Measurements from ENCODE around the gene ABCA7. TPM values are rescaled to one million over a fixed set of nuclear protein-coding genes. Genes with fewer than 3 reads are reported as not detected.

Gene ABCA7
- total and polyA plus RNA-seq, 4 donors: 3.0 to 60.9 (median 4.8) TPM

DNA sequence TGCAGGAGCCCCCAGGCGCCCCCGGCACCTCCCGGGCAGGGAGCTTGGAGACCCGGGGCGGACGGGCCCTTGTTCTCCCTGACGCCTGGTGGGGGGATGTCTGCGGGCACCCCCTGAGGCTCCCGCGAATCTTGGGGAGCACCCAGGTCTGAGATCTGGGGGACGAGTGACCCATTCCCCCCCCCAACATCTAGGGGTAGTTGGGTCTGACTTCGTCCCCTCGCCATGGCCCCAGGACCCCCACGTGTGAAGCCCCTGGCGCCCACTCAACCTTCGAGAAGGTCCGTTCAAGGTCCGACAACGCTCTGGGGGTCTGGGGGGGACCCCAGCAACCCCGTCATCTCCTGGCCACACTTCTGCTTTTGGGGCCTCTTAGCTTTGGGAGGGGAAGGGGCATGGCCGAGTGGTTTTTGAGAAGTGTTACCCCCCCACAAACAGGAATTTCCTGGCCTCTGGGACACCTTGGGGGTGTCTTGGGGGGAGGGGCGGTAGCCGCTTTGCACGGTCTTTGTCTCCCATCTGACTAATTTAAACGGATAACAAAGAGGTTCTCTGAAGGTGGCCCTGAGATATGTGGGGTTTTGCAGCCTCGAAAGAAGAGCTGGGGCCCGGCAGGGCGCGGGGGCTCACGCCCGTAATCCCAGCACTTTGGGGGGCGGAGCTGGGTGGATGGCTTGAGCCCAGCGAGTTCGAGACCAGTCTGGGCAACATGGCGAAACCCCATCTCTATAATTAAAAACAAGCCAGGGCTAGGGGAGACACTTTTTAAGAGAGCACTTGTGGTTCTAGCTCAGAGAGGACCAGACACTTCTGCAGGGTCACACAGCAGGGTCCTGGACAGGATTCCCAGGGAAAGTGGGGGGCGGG lies 12.9 kb upstream of the ABCA7 start (continued):
- TF ChIP-seq, protein P1, sequence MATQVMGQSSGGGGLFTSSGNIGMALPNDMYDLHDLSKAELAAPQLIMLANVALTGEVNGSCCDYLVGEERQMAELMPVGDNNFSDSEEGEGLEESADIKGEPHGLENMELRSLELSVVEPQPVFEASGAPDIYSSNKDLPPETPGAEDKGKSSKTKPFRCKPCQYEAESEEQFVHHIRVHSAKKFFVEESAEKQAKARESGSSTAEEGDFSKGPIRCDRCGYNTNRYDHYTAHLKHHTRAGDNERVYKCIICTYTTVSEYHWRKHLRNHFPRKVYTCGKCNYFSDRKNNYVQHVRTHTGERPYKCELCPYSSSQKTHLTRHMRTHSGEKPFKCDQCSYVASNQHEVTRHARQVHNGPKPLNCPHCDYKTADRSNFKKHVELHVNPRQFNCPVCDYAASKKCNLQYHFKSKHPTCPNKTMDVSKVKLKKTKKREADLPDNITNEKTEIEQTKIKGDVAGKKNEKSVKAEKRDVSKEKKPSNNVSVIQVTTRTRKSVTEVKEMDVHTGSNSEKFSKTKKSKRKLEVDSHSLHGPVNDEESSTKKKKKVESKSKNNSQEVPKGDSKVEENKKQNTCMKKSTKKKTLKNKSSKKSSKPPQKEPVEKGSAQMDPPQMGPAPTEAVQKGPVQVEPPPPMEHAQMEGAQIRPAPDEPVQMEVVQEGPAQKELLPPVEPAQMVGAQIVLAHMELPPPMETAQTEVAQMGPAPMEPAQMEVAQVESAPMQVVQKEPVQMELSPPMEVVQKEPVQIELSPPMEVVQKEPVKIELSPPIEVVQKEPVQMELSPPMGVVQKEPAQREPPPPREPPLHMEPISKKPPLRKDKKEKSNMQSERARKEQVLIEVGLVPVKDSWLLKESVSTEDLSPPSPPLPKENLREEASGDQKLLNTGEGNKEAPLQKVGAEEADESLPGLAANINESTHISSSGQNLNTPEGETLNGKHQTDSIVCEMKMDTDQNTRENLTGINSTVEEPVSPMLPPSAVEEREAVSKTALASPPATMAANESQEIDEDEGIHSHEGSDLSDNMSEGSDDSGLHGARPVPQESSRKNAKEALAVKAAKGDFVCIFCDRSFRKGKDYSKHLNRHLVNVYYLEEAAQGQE (IDR thresholded peaks at IDR 0.05): no peak
- TF ChIP-seq NR2F2 (IDR thresholded peaks at IDR 0.05): no peak
- no peak for TF ChIP-seq RXRA (IDR thresholded peaks at IDR 0.05)
- TF ChIP-seq, protein P2, sequence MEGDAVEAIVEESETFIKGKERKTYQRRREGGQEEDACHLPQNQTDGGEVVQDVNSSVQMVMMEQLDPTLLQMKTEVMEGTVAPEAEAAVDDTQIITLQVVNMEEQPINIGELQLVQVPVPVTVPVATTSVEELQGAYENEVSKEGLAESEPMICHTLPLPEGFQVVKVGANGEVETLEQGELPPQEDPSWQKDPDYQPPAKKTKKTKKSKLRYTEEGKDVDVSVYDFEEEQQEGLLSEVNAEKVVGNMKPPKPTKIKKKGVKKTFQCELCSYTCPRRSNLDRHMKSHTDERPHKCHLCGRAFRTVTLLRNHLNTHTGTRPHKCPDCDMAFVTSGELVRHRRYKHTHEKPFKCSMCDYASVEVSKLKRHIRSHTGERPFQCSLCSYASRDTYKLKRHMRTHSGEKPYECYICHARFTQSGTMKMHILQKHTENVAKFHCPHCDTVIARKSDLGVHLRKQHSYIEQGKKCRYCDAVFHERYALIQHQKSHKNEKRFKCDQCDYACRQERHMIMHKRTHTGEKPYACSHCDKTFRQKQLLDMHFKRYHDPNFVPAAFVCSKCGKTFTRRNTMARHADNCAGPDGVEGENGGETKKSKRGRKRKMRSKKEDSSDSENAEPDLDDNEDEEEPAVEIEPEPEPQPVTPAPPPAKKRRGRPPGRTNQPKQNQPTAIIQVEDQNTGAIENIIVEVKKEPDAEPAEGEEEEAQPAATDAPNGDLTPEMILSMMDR (IDR thresholded peaks at IDR 0.05; ENCODE audit: low read depth, low read length, missing input control): no peak

DNA sequence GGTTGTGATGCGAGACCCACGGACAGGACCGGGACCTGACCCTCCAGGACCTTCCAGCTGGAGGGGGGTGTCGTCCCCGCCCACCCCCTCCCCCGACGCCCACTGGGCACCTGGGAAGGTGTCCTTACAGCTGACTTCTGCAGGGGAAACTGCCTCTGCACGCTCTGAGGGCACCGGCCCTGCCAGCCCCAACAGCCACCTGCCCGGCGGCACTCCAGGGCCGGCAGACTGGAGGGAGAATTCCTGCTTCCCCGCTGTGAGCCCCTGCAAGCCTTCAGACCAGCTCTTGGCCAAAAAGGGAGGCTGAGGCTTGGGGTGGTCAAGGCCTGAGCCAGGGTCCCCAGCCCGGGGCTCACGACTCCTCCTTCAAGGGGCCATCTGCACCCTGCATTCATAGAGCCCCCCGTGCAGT lies 12.3 kb upstream of the ABCA7 start:
- TF ChIP-seq TAF1 (conservative IDR thresholded peaks at IDR 0.05) (no peak), FOXA2 (IDR thresholded peaks at IDR 0.05) (no peak), RXRA (IDR thresholded peaks at IDR 0.05) (no peak), NR2F2 (IDR thresholded peaks at IDR 0.05) (no peak), HNF4A (conservative IDR thresholded peaks at IDR 0.05) (no peak), HNF4G (IDR thresholded peaks at IDR 0.05) (no peak), EGR1 (IDR thresholded peaks at IDR 0.05; ENCODE audit: low read depth in 2 of 2) (no peak), RAD21 (IDR thresholded peaks at IDR 0.05) (no peak), SP1 (IDR thresholded peaks at IDR 0.05) (no peak), JUND (IDR thresholded peaks at IDR 0.05) (no peak), YY1 (IDR thresholded peaks at IDR 0.05) (no peak), FOXA1 (IDR thresholded peaks at IDR 0.05) (no peak), GABPA (IDR thresholded peaks at IDR 0.05 in 1 of 2, conservative IDR thresholded peaks at IDR 0.05 in 1 of 2) (no peak)
- TF ChIP-seq, protein P3, sequence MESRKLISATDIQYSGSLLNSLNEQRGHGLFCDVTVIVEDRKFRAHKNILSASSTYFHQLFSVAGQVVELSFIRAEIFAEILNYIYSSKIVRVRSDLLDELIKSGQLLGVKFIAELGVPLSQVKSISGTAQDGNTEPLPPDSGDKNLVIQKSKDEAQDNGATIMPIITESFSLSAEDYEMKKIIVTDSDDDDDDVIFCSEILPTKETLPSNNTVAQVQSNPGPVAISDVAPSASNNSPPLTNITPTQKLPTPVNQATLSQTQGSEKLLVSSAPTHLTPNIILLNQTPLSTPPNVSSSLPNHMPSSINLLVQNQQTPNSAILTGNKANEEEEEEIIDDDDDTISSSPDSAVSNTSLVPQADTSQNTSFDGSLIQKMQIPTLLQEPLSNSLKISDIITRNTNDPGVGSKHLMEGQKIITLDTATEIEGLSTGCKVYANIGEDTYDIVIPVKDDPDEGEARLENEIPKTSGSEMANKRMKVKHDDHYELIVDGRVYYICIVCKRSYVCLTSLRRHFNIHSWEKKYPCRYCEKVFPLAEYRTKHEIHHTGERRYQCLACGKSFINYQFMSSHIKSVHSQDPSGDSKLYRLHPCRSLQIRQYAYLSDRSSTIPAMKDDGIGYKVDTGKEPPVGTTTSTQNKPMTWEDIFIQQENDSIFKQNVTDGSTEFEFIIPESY (IDR thresholded peaks at IDR 0.05): no peak
- TF ChIP-seq, protein P4, sequence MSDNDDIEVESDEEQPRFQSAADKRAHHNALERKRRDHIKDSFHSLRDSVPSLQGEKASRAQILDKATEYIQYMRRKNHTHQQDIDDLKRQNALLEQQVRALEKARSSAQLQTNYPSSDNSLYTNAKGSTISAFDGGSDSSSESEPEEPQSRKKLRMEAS (IDR thresholded peaks at IDR 0.05): no peak
- TF ChIP-seq, protein P2 (IDR thresholded peaks at IDR 0.05; ENCODE audit: low read depth, low read length, missing input control): no peak
- TF ChIP-seq, protein P5, sequence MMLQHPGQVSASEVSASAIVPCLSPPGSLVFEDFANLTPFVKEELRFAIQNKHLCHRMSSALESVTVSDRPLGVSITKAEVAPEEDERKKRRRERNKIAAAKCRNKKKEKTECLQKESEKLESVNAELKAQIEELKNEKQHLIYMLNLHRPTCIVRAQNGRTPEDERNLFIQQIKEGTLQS (IDR thresholded peaks at IDR 0.05): no peak
- TF ChIP-seq, protein P1 (IDR thresholded peaks at IDR 0.05): no peak
- Histone ChIP-seq H3K9ac (ENCODE audit: low read depth in 1 of 2, low read length in 2 of 2) (peak overlapping the region; percentile 22 to 69), H3K4me1 (ENCODE audit: control insufficient read depth in 4 of 4, insufficient read depth in 4 of 4, low read length in 3 of 4) (peaks cover 4 to 16% (median 5%) of the 10 kb centered on the region in 4 donors), H3K9me3 (ENCODE audit: control insufficient read depth in 4 of 4, low read length in 3 of 4) (no peaks in the 10 kb centered on the region), H3K36me3 (ENCODE audit: control insufficient read depth in 4 of 4, insufficient read depth in 3 of 4, low read depth in 1 of 4, low read length in 3 of 4) (peaks cover 4 to 6% (median 5%) of the 10 kb centered on the region in 4 donors), H3K27ac (ENCODE audit: low read depth in 1 of 2, low read length in 2 of 2) (peak overlapping the region; percentile 43 to 77), H3K27me3 (ENCODE audit: control insufficient read depth in 4 of 4, insufficient read depth in 4 of 4, low read length in 3 of 4) (no peaks in the 10 kb centered on the region), H3K4me3 (ENCODE audit: low read depth in 1 of 3, low read length in 3 of 3) (peak overlapping the region; percentile 53 to 76 (median 66))
- no peak for DNase-seq (ENCODE audit: low spot score)
- WGBS: 32% methylated on average over 16 of the region's 16 CpGs
